IPS-20b (cell line): Measurements from ENCODE around the gene SVIL.
"Not testable (repeated sequence)": the region's sequence is repeated elsewhere in the genome, so short reads cannot be mapped to it uniquely, and the experiment has no call there.

Experiments
- H3K27ac ChIP-seq: one replicate; pipeline ENCODE4 v1.5.1; 2013; ENCODE audit warnings: low read length
- H3K27me3 ChIP-seq: 2 replicates; pipeline ENCODE4 v1.6.1; 2013; ENCODE audit warnings: mild to moderate bottlenecking, low read length, inconsistent platforms; ENCODE audit not compliant: insufficient read depth
- H3K36me3 ChIP-seq: 2 replicates; pipeline ENCODE4 v1.6.1; 2013; ENCODE audit warnings: low read depth, mild to moderate bottlenecking, inconsistent platforms, low read length, moderate library complexity; ENCODE audit not compliant: insufficient read depth
- H3K4me1 ChIP-seq: 2 replicates; pipeline ENCODE4 v1.6.1; 2013; ENCODE audit warnings: mild to moderate bottlenecking, control low read depth, inconsistent platforms, low read length, moderate library complexity; ENCODE audit not compliant: insufficient read depth
- H3K4me3 ChIP-seq: 2 replicates; pipeline ENCODE4 v1.5.1; 2013; ENCODE audit warnings: mild to moderate bottlenecking, low read length, inconsistent platforms
- H3K9ac ChIP-seq: 2 replicates; pipeline ENCODE4 v1.6.1; 2013; ENCODE audit warnings: low read depth, mild to moderate bottlenecking, inconsistent platforms, low read length, moderate library complexity
- H3K9me3 ChIP-seq: 2 replicates; pipeline ENCODE4 v1.6.1; 2013; ENCODE audit warnings: mild to moderate bottlenecking, low read depth, low read length, inconsistent platforms; ENCODE audit not compliant: insufficient read depth

The SVIL gene

DNA sequence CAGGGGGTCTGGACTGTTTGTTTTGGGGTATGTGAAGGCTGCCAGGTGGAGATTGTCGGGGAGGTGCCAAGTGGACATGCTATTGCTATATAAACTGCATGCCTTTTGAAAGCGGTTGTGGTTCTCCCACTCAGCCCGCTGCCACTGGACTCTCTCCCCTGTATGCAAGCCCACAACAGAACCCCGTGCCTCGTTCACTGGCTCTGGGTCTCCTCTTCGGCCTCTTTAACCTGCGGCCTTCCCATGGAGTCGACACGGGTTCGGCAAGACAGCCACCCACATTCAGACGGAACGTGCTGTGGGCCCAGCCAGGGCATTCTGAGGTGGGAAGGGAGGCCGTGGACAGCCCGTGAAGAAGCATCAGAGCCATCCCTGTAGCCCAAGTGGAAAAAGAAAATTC is 50.3 kb downstream of the SVIL start:
- Histone ChIP-seq H3K27me3 (no peaks in the 10 kb centered on the region; the same call in 1 of the 2 replicates), H3K27ac (no peak overlapping the region), H3K9ac (no peak overlapping the region), H3K36me3 (no peaks in the 10 kb centered on the region), H3K4me3 (no peak overlapping the region), H3K4me1 (peaks cover 18% of the 10 kb centered on the region), H3K9me3 (no peaks in the 10 kb centered on the region)

- Histone ChIP-seq H3K27me3 (no peaks in the 10 kb centered on the region; the same call in 1 of the 2 replicates), H3K27ac (no peak overlapping the region), H3K9ac (no peak overlapping the region), H3K4me3 (no peak overlapping the region), H3K4me1 (peaks cover 10% of the 10 kb centered on the region), H3K9me3 (no peaks in the 10 kb centered on the region), H3K36me3 (no peaks in the 10 kb centered on the region)
Measured at GRCh38 chr10:29583674-29584073, 51.1 kb downstream of the SVIL start.

DNA sequence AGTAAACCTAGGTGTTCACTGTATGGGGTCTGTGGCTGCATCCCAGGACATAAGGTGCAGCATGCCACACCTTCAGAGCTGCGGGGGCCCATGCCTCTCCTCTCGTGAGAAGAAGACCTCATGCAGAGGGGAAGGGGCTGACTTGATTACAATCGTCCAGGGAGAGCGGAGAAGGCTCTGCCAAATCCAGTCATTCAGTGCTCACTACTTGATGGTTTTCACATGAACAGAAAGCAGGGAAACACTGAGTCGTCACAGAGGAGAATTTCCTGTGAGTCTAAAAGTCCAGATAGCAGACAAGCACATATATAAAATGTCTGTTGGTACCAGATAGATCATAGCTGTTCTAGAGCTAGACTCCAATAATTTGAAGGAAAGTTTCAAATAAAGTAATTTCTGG is 52.0 kb downstream of the SVIL start:
- not testable (repeated sequence) for H3K4me3 ChIP-seq, H3K27ac ChIP-seq, H3K9me3 ChIP-seq, H3K27me3 ChIP-seq, H3K36me3 ChIP-seq, H3K9ac ChIP-seq, H3K4me1 ChIP-seq

DNA sequence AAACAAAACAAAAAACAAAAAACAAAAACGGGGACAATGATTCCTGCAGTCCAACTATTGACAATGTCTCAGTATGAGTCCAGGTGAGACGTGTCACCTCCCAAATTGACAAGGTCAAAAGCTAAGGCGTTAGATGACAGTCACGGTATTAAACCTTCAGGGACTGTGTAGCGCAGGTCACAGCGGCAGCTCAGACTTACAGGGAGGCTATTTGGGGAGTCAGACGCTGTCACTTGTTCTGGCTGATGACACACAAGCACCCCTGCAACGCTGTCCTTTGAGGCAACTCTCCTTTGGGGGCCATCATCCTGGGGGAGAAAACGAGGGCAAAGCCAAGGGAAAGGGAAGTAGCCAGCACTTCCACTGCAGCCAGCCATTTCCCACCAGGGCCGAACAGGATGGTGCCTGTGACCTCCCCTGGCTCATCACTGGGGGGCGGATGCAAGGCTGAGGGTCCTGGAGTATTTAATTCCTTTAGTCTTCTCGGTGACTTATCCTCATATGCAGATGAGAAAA is 55.3 kb downstream of the SVIL start:
- H3K4me1 ChIP-seq = no peaks in the 10 kb centered on the region
- no peaks in the 10 kb centered on the region for H3K36me3 ChIP-seq
- H3K9me3 ChIP-seq = no peaks in the 10 kb centered on the region
- H3K27ac ChIP-seq = no peak overlapping the region
- no peak overlapping the region for H3K4me3 ChIP-seq
- H3K27me3 ChIP-seq = no peaks in the 10 kb centered on the region
- H3K9ac ChIP-seq = no peak overlapping the region

- no peaks in the 10 kb centered on the region for H3K9me3 ChIP-seq
- no peaks in the 10 kb centered on the region for H3K4me1 ChIP-seq
- H3K36me3 ChIP-seq = no peaks in the 10 kb centered on the region
- H3K27me3 ChIP-seq = no peaks in the 10 kb centered on the region
- no peak overlapping the region for H3K4me3 ChIP-seq
- H3K27ac ChIP-seq = no peak overlapping the region
- no peak overlapping the region for H3K9ac ChIP-seq
Measured at GRCh38 chr10:29578457-29578856, 56.3 kb downstream of the SVIL start.

- no peaks in the 10 kb centered on the region for H3K4me1 ChIP-seq
- H3K27ac ChIP-seq = no peak overlapping the region
- no peak overlapping the region for H3K4me3 ChIP-seq
- no peaks in the 10 kb centered on the region for H3K27me3 ChIP-seq
- H3K36me3 ChIP-seq = no peaks in the 10 kb centered on the region
- H3K9ac ChIP-seq = no peak overlapping the region
- no peaks in the 10 kb centered on the region for H3K9me3 ChIP-seq
Measured at GRCh38 chr10:29576681-29577080, 58.1 kb downstream of the SVIL start.

DNA sequence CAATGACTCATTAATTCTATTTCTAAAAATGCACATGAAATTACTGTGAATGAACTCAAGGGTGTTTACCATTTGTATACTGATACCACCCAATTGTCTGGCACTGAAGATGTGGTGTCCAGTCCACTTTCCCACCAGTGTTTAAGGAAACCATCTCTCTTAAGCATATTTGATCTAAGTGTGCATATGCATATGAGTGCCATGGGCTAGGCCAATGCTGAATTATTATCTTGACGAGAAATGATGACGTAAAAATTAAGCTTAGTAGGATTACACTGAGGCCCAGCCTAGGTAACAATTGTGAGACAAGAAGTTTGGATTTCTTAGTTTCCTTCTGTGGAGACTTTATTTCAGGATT is 59.7 kb downstream of the SVIL start:
- H3K36me3 ChIP-seq = no peaks in the 10 kb centered on the region
- H3K27ac ChIP-seq = no peak overlapping the region
- no peaks in the 10 kb centered on the region for H3K9me3 ChIP-seq
- peaks cover 2% of the 10 kb centered on the region; the same call in 1 of the 2 replicates for H3K4me1 ChIP-seq
- no peaks in the 10 kb centered on the region for H3K27me3 ChIP-seq
- H3K9ac ChIP-seq = no peak overlapping the region
- H3K4me3 ChIP-seq = no peak overlapping the region

DNA sequence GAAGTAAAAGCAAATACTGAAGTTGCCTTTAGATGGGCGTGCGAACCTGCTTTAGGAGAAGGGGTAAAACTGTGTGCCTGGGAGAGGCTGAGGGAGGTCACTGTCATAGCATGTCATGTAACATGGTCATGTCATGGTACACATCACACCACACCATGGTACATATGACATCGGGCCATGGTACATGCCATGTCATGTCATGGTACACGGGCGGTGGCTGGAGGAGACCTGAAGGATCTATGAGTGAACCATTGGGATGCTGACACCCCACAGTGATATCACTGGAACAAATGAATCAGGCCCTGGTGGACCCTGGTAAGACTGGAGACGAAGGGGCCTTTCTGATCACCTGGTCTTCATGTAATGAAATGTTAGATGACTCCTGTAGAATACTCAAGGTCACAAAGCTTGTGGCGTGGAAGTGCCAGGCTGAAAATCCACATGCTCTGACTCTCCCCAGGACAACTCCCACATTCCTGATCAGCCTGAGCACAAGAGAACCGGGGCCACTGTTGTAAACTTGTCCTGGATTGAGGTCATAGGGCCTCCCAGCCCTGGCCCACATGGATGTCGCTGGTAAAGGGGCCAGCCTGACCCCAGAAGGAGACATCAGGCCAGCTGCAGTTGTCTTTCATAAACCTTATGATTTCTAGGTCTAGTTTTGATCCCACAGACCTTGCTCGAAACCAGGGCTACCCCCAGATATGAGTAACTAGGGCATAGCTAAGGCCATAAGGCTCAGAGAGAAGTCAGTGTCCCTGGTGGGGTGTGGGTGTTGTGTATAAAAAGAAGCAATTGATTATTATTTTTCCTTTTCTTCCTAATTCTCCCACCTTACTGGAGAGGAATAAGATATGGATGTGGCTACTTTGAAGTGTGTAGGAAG is 60.3 kb downstream of the SVIL start:
- not testable (repeated sequence) for H3K4me1 ChIP-seq, H3K9me3 ChIP-seq, H3K27ac ChIP-seq, H3K36me3 ChIP-seq, H3K27me3 ChIP-seq, H3K4me3 ChIP-seq, H3K9ac ChIP-seq

GRCh38 chr10:29570248-29570647 is 64.5 kb downstream of the SVIL start:
- not testable (repeated sequence) for H3K4me3 ChIP-seq, H3K36me3 ChIP-seq, H3K9me3 ChIP-seq, H3K27ac ChIP-seq, H3K27me3 ChIP-seq, H3K9ac ChIP-seq
- H3K4me1 ChIP-seq = peaks cover 15% of the 10 kb centered on the region

DNA sequence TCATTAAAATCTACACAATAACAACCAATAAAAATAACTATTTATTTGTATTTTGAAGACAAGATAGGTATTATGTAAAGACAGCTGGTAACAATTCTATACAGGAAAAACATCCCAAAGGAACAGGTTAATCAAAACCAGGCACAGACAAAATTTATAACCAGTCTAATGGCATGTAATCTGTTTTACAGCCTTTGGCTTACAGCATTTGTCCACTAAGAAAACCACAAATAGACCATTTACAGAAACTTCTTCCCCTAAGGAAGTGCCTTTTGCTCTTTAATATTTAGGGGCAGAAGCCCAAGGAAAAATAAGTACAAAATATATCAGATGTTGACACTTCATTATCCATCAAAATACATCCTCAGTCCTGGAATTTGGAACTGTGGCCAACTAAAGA is 65.0 kb downstream of the SVIL start:
- Histone ChIP-seq H3K4me3 (no peak overlapping the region), H3K27ac (no peak overlapping the region)

DNA sequence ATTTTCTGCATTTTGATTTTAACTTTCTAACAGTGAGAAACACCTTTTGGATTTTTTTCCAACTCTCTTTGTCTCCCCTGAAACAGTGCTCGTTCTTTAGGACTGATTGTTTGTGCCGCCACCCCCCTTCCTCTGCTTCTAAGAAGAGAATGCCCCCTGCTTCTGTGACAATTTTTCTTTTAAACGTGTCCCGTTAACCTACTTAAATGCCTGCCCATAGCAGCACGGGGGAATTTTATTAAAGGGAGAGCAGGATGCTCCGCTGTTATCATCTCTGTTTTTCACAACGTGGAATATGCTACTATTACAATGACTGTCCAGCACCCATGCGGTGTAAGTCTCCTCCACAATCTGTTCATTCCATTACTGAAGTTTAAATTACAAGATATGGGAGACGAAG is 67.8 kb downstream of the SVIL start:
- Histone ChIP-seq H3K27me3 (no peaks in the 10 kb centered on the region), H3K9me3 (no peaks in the 10 kb centered on the region), H3K36me3 (no peaks in the 10 kb centered on the region), H3K4me1 (peaks cover 15% of the 10 kb centered on the region), H3K27ac (no peak overlapping the region), H3K9ac (no peak overlapping the region), H3K4me3 (no peak overlapping the region)

More for the DNA sequence above, 65.0 kb downstream of the SVIL start:
- no peaks in the 10 kb centered on the region for H3K9me3 ChIP-seq
- no peak overlapping the region for H3K9ac ChIP-seq
- H3K4me1 ChIP-seq = peaks cover 15% of the 10 kb centered on the region
- H3K36me3 ChIP-seq = no peaks in the 10 kb centered on the region
- H3K27me3 ChIP-seq = no peaks in the 10 kb centered on the region

DNA sequence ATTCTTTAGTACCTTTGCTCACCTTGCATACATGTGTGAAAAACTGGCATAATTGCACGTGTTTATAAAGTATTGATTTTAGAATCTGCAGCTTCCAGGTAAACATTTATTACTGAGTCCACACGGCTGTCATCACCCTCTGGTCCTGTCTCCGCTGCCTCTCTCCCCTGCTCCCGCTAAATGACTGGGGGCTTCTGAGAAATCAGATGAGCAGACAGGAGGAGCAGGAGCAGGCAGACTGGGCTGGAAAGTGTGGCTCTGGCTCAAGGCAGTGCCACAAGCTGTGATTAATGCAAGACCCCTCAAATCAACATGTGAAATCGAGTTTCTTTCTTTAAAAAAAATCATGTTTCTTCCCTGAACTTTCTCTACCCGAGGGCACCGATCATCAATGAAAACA is 68.6 kb downstream of the SVIL start:
- peaks cover 15% of the 10 kb centered on the region for H3K4me1 ChIP-seq
- not testable (repeated sequence) for H3K9ac ChIP-seq, H3K27ac ChIP-seq, H3K36me3 ChIP-seq, H3K9me3 ChIP-seq, H3K4me3 ChIP-seq, H3K27me3 ChIP-seq
